Neuron (in vitro differentiated cells): ENCODE measurements around the gene INPP5D.
"Not testable (repeated sequence)": the region's sequence is repeated elsewhere in the genome, so short reads cannot be mapped to it uniquely, and the experiment has no call there.

Experiments used
- H2AFZ ChIP-seq: one replicate; pipeline ENCODE4 v1.6.1; 2013; ENCODE audit warnings: low read depth, mild to moderate bottlenecking, inconsistent platforms, low read length, moderate library complexity
- H3K27me3 ChIP-seq: one replicate; pipeline ENCODE4 v1.6.1; 2013; ENCODE audit warnings: low read length; ENCODE audit not compliant: insufficient read depth
- H3K36me3 ChIP-seq: one replicate; pipeline ENCODE4 v1.6.1; 2013; ENCODE audit warnings: low read length; ENCODE audit not compliant: insufficient read depth
- H3K4me1 ChIP-seq: one replicate; pipeline ENCODE4 v1.6.1; 2013; ENCODE audit warnings: low read length; ENCODE audit not compliant: insufficient read depth
- H3K4me3 ChIP-seq: 2 replicates; pipeline ENCODE4 v1.5.1; 2013; ENCODE audit warnings: mild to moderate bottlenecking, low read length, moderate library complexity
- H3K9me3 ChIP-seq: one replicate; pipeline ENCODE4 v1.6.1; 2013; ENCODE audit warnings: low read length

Gene INPP5D

DNA sequence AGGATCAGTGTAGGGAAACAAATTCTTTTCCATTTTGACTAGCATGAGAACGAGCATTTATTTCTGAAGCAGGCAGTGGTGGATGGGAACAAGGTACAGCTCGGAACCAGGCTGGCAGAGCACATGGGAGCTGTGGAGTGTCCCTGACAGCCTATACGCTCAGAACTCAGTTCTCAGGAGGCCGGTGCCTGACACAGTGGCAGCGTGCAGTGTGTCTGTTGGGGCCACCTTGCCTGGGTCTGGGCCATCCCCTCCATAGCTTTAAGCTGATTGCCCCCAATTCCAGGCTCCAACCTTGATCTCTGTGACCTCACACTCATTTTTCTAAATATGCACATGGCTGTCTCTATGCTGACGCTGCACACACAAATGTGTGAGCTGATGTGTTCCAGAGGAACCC lies 136.9 kb downstream of the INPP5D start:
- Histone ChIP-seq H3K27me3 (no peaks in the 10 kb centered on the region), H2AFZ (no peak overlapping the region), H3K4me1 (no peaks in the 10 kb centered on the region), H3K36me3 (no peaks in the 10 kb centered on the region), H3K9me3 (no peaks in the 10 kb centered on the region), H3K4me3 (no peak overlapping the region)

DNA sequence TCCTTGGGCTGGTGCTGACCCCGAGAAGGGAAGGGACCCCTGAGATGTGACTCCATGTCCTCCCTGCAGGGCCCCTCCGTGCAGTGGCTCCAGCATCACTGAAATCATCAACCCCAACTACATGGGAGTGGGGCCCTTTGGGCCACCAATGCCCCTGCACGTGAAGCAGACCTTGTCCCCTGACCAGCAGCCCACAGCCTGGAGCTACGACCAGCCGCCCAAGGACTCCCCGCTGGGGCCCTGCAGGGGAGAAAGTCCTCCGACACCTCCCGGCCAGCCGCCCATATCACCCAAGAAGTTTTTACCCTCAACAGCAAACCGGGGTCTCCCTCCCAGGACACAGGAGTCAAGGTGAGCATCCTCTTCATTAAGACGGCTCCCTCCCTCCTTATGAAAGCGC lies 137.9 kb downstream of the INPP5D start:
- Histone ChIP-seq H2AFZ (no peak overlapping the region), H3K4me1 (no peaks in the 10 kb centered on the region), H3K36me3 (no peaks in the 10 kb centered on the region), H3K27me3 (no peaks in the 10 kb centered on the region), H3K9me3 (peaks cover 3% of the 10 kb centered on the region), H3K4me3 (no peak overlapping the region)

GRCh38 chr2:233199870-233200269 lies 139.7 kb downstream of the INPP5D start:
- Histone ChIP-seq H3K9me3 (peaks cover 6% of the 10 kb centered on the region), H2AFZ (no peak overlapping the region), H3K36me3 (no peaks in the 10 kb centered on the region), H3K27me3 (no peaks in the 10 kb centered on the region), H3K4me1 (no peaks in the 10 kb centered on the region), H3K4me3 (no peak overlapping the region)

- not testable (repeated sequence) for H3K27me3 ChIP-seq, H2AFZ ChIP-seq, H3K4me3 ChIP-seq, H3K9me3 ChIP-seq, H3K36me3 ChIP-seq, H3K4me1 ChIP-seq
These were observed 140.6 kb downstream of the INPP5D start for GRCh38 chr2:233200790-233201189.

- Histone ChIP-seq H2AFZ (no peak overlapping the region), H3K27me3 (no peaks in the 10 kb centered on the region), H3K4me1 (no peaks in the 10 kb centered on the region)
These were observed 141.3 kb downstream of the INPP5D start for GRCh38 chr2:233201258-233202013.

GRCh38 chr2:233202531-233202944 lies 142.4 kb downstream of the INPP5D start:
- no peak overlapping the region for H3K4me3 ChIP-seq
- no peak overlapping the region for H2AFZ ChIP-seq
- H3K4me1 ChIP-seq = no peaks in the 10 kb centered on the region
- H3K36me3 ChIP-seq = no peaks in the 10 kb centered on the region
- no peaks in the 10 kb centered on the region for H3K27me3 ChIP-seq
- H3K9me3 ChIP-seq = peaks cover 6% of the 10 kb centered on the region

More at GRCh38 chr2:233201258-233202013, 141.3 kb downstream of the INPP5D start:
- Histone ChIP-seq H3K4me3 (no peak overlapping the region), H3K9me3 (peaks cover 6% of the 10 kb centered on the region), H3K36me3 (no peaks in the 10 kb centered on the region)

GRCh38 chr2:233203060-233203459 lies 142.9 kb downstream of the INPP5D start:
- Histone ChIP-seq H3K4me1 (no peaks in the 10 kb centered on the region), H3K36me3 (no peaks in the 10 kb centered on the region), H2AFZ (no peak overlapping the region), H3K4me3 (no peak overlapping the region), H3K27me3 (no peaks in the 10 kb centered on the region), H3K9me3 (peaks cover 6% of the 10 kb centered on the region)

DNA sequence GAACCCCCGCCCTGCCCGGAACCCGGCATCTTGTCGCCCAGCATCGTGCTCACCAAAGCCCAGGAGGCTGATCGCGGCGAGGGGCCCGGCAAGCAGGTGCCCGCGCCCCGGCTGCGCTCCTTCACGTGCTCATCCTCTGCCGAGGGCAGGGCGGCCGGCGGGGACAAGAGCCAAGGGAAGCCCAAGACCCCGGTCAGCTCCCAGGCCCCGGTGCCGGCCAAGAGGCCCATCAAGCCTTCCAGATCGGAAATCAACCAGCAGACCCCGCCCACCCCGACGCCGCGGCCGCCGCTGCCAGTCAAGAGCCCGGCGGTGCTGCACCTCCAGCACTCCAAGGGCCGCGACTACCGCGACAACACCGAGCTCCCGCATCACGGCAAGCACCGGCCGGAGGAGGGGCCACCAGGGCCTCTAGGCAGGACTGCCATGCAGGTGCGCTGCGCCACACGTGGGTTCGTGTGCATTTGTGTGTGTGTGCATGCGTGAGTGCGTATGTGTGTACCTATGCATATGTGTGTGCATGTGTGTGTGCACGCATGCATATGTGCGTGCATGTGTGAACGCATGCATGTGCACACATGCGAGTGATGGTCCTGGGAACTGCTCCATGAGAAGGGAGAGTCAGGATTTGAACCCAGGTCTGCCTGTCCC lies 144.3 kb downstream of the INPP5D start:
- Histone ChIP-seq H2AFZ (no peak overlapping the region), H3K36me3 (no peaks in the 10 kb centered on the region), H3K9me3 (peaks cover 6% of the 10 kb centered on the region), H3K4me1 (peaks cover 12% of the 10 kb centered on the region), H3K27me3 (no peaks in the 10 kb centered on the region), H3K4me3 (no peak overlapping the region)

DNA sequence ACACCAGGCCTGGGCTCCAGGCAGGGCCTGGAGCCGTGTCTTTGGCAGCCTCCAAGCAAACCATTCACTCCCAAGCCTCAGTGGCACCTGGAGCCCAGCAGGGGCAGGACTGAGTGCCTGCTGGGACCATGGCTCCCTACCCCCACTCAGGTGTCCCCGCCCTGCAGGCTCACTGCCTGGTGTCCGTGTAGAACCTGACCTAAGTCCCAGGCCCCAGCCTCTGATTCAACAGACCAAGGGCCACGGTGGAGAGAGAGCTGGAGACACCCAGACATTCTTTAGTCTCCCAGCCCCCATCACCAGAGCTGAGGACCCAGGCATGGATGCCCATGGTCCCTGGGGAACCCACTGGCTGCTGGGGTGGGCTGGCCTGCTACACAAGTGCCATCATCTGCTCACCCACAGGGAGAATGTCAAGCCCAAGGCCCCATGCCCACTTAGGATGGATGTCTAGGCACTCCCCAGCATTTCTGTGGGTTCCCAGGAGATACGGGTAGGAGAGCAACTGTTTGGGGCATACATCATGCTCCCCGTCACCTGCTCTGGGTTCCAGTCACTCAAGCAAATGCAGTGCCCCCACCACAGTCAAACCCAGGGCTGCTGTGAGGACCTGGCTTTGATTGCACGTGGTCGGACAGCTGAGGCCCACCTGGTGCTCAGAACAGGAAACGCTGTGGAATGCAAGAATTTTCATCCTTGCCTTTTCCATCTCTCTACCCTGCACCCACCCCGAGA lies 148.4 kb downstream of the INPP5D start:
- H3K4me3 ChIP-seq = no peak overlapping the region
- H3K36me3 ChIP-seq = no peaks in the 10 kb centered on the region
- no peaks in the 10 kb centered on the region for H3K9me3 ChIP-seq
- no peak overlapping the region for H2AFZ ChIP-seq
- H3K4me1 ChIP-seq = peaks cover 19% of the 10 kb centered on the region
- H3K27me3 ChIP-seq = no peaks in the 10 kb centered on the region

GRCh38 chr2:233209117-233209532 lies 149.0 kb downstream of the INPP5D start:
- H3K4me3 ChIP-seq = no peak overlapping the region
- no peak overlapping the region for H2AFZ ChIP-seq
- H3K9me3 ChIP-seq = no peaks in the 10 kb centered on the region
- H3K36me3 ChIP-seq = no peaks in the 10 kb centered on the region
- no peaks in the 10 kb centered on the region for H3K27me3 ChIP-seq
- H3K4me1 ChIP-seq = peaks cover 19% of the 10 kb centered on the region

GRCh38 chr2:233209533-233210171 lies 149.5 kb downstream of the INPP5D start:
- Histone ChIP-seq H3K27me3 (no peaks in the 10 kb centered on the region), H3K4me3 (no peak overlapping the region), H3K9me3 (no peaks in the 10 kb centered on the region), H2AFZ (no peak overlapping the region), H3K36me3 (no peaks in the 10 kb centered on the region), H3K4me1 (peaks cover 19% of the 10 kb centered on the region)

DNA sequence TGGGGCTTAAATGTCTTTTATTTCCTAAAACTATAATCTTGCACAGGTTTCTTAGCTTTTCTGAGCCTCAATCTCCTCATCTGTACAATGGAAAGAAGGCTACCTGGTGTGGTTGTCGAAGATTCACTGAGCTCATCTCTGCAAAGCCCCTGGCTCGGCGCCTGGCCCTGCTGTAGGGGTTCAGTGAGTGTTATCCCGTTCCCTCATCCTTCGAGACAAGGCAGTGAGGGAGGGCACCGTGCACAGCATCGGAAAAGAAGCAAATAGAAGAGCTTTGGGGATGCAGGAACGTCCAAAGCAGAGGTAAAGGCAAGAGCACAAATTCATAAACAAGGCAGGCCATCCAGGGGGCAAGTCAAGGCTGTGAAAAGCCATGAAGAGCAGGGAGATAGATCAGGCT lies 150.1 kb downstream of the INPP5D start:
- Histone ChIP-seq H3K9me3 (no peaks in the 10 kb centered on the region), H3K36me3 (no peaks in the 10 kb centered on the region), H3K4me3 (no peak overlapping the region), H3K4me1 (peaks cover 19% of the 10 kb centered on the region), H2AFZ (no peak overlapping the region), H3K27me3 (no peaks in the 10 kb centered on the region)
